Progenitor cell of endocrine pancreas (in vitro differentiated cells): Measurements from ENCODE around the gene ITGA1. TPM values are rescaled to one million over a fixed set of nuclear protein-coding genes. Genes with fewer than 3 reads are reported as not detected.

ENCODE experiments used
- DNase-seq: peaks from one replicate; pipeline ENCODE4 v3.0.0; 2021; ENCODE audit warnings: low spot score; ENCODE audit not compliant: unreplicated experiment
- H3K27ac Mint-ChIP-seq: 2 replicates; pipeline ENCODE4 v1.8.0; 2021; ENCODE audit warnings: mild to moderate bottlenecking, moderate library complexity, mixed read lengths
- H3K27me3 Mint-ChIP-seq: 2 replicates; pipeline ENCODE4 v1.8.0; 2021; ENCODE audit warnings: mixed read lengths
- H3K36me3 Mint-ChIP-seq: 2 replicates; pipeline ENCODE4 v1.8.0; 2022; ENCODE audit warnings: mixed read lengths; ENCODE audit not compliant: insufficient read depth
- H3K4me1 Mint-ChIP-seq: 2 replicates; pipeline ENCODE4 v1.8.0; 2021; ENCODE audit warnings: low read depth, mixed read lengths
- H3K4me3 Mint-ChIP-seq: 2 replicates; pipeline ENCODE4 v1.8.0; 2021; ENCODE audit warnings: low read depth, mild to moderate bottlenecking, moderate library complexity, mixed read lengths
- H3K9me3 Mint-ChIP-seq: 2 replicates; pipeline ENCODE4 v1.8.0; 2021; ENCODE audit warnings: low read depth, mixed read lengths
- CTCF ChIP-seq: fragments of 200-600 bp; sonication (generic); IDR thresholded peaks from one replicate; pipeline ENCODE4 v1.5.0; 2021; ENCODE audit warnings: antibody characterized with exemption, mild to moderate bottlenecking; ENCODE audit not compliant: unreplicated experiment
- total RNA-seq: library from RNA; stranded (reverse); gene quantifications from 2 replicates; pipeline ENCODE4 v1.2.1, GENCODE V29; 2021

The ITGA1 gene
- total RNA-seq, 1 donor from 2014 or later: 6.4 TPM

GRCh38 chr5:52999344-52999949 is 211.7 kb downstream of the ITGA1 start:
- no peak overlapping the region for H3K27ac Mint-ChIP-seq
- TF ChIP-seq CTCF: no peak
- peaks cover 9% of the 10 kb centered on the region for H3K4me1 Mint-ChIP-seq
- no peaks in the 10 kb centered on the region for H3K27me3 Mint-ChIP-seq
- H3K36me3 Mint-ChIP-seq: peaks cover 2% of the 10 kb centered on the region
- DNase-seq: no peak
- no peak overlapping the region for H3K4me3 Mint-ChIP-seq
- no peaks in the 10 kb centered on the region for H3K9me3 Mint-ChIP-seq

DNA sequence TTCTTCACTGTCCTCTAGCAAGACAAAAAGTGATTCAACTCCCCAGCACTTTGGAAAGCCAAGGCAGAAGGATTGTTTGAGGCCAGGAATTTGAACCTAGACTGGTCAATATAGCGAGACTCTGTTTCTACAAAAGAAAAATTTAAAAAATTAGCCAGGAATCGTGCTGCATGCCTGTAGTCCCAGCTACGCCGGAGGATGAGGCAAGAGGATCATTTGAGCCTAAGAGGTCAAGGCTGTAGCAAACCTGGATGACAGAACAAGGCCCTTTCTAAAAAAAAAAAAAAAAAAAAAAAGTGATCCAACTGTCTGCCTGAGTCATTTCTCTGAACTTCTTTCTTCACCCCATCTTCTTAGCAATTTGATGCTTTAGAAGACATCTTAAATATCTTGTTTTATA is 213.8 kb downstream of the ITGA1 start:
- Mint-ChIP-seq H3K27ac (no peak overlapping the region), H3K36me3 (peaks cover 2% of the 10 kb centered on the region), H3K4me3 (no peak overlapping the region), H3K27me3 (no peaks in the 10 kb centered on the region), H3K4me1 (peaks cover 9% of the 10 kb centered on the region), H3K9me3 (no peaks in the 10 kb centered on the region)
- no peak for TF ChIP-seq CTCF
- DNase-seq: no peak

GRCh38 chr5:53002491-53002890 is 214.8 kb downstream of the ITGA1 start:
- Mint-ChIP-seq H3K9me3 (no peaks in the 10 kb centered on the region), H3K36me3 (peaks cover 2% of the 10 kb centered on the region), H3K27ac (no peak overlapping the region), H3K27me3 (no peaks in the 10 kb centered on the region), H3K4me1 (peaks cover 1% of the 10 kb centered on the region), H3K4me3 (no peak overlapping the region)
- no peak for TF ChIP-seq CTCF
- no peak for DNase-seq

GRCh38 chr5:53003144-53003543 is 215.4 kb downstream of the ITGA1 start:
- Mint-ChIP-seq H3K27ac (no peak overlapping the region), H3K9me3 (no peaks in the 10 kb centered on the region), H3K4me3 (no peak overlapping the region), H3K4me1 (no peaks in the 10 kb centered on the region), H3K27me3 (no peaks in the 10 kb centered on the region), H3K36me3 (peaks cover 2% of the 10 kb centered on the region)
- TF ChIP-seq CTCF: no peak
- no peak for DNase-seq

- TF ChIP-seq CTCF: no peak
- Mint-ChIP-seq H3K4me1 (no peaks in the 10 kb centered on the region), H3K27ac (no peak overlapping the region), H3K9me3 (no peaks in the 10 kb centered on the region), H3K27me3 (no peaks in the 10 kb centered on the region), H3K4me3 (no peak overlapping the region), H3K36me3 (peaks cover 2% of the 10 kb centered on the region)
- no peak for DNase-seq
These were observed 219.5 kb downstream of the ITGA1 start for GRCh38 chr5:53006911-53007890.
